GM12874 (cell line): ENCODE data around the gene METTL15.

Source experiments
- CTCF ChIP-seq: IDR thresholded peaks from 2 replicates; pipeline ENCODE4 v1.5.1; 2011; ENCODE audit warnings: low read depth, mild to moderate bottlenecking, control low read depth, low read length, moderate library complexity; ENCODE audit not compliant: insufficient read depth

METTL15 gene

GRCh38 chr11:28090052-28090749 lies 18.0 kb upstream of the METTL15 start:
- no peak for TF ChIP-seq CTCF

- no peak for TF ChIP-seq CTCF
Observed at GRCh38 chr11:28092786-28093185, 15.4 kb upstream of the METTL15 start.

GRCh38 chr11:28098257-28098656 lies 9.9 kb upstream of the METTL15 start:
- no peak for TF ChIP-seq CTCF

GRCh38 chr11:28099715-28100114 lies 8.5 kb upstream of the METTL15 start:
- TF ChIP-seq CTCF: no peak

GRCh38 chr11:28100665-28101064 lies 7.5 kb upstream of the METTL15 start:
- TF ChIP-seq CTCF: no peak

GRCh38 chr11:28104425-28104824 lies 3.8 kb upstream of the METTL15 start:
- no peak for TF ChIP-seq CTCF

- no peak for TF ChIP-seq CTCF
Observed at GRCh38 chr11:28104984-28105383, 3.2 kb upstream of the METTL15 start.

GRCh38 chr11:28105869-28106268 lies 2.3 kb upstream of the METTL15 start:
- TF ChIP-seq CTCF: no peak
